Prostate gland (tissue), 2 donors: ENCODE data around the gene FRMD1. TPM values are rescaled to one million over a fixed set of nuclear protein-coding genes. Genes with fewer than 3 reads are reported as not detected.

Experiments used
- DNase-seq: peaks from one replicate; pipeline ENCODE4 v3.0.0-alpha.2; 2019; ENCODE audit warnings: low spot score
- H3K27ac ChIP-seq, 2 donors: fragments of 200-600 bp; sonication (generic); 2 replicates each; pipeline ENCODE4 v1.5.1; 2017 to 2019
- H3K27me3 ChIP-seq: fragments of 200-600 bp; sonication (generic); replicated peaks from 2 replicates; pipeline ENCODE4 v1.5.1; 2019; ENCODE audit not compliant: insufficient read depth
- H3K36me3 ChIP-seq, 2 donors: fragments of 200-600 bp; sonication (generic); 1 replicate in 1 of 2; 2 replicates in 1 of 2; pipeline versions ENCODE4 v1.5.1 to v1.8.1; 2017 to 2019
- H3K4me1 ChIP-seq: fragments of 200-600 bp; sonication (generic); replicated peaks from 2 replicates; pipeline ENCODE4 v1.5.1; 2019
- H3K4me3 ChIP-seq, 2 donors: fragments of 200-600 bp; sonication (generic); 2 replicates each; pipeline ENCODE4 v1.5.1; 2017 to 2019
- H3K9me3 ChIP-seq: fragments of 200-600 bp; sonication (generic); 2 replicates; pipeline ENCODE4 v1.5.1; 2017
- POLR2A ChIP-seq: fragments of 450-650 bp; IDR thresholded peaks from one replicate; pipeline ENCODE4 v1.6.1; 2016; ENCODE audit warnings: antibody characterized with exemption, mild to moderate bottlenecking
- POLR2AphosphoS5 ChIP-seq: sonication (generic); formaldehyde crosslinking; IDR thresholded peaks from one replicate; pipeline ENCODE4 v1.6.1; 2017; ENCODE audit warnings: antibody characterized with exemption
- WGBS: methylation state at CpG from one replicate; pipeline ENCODE4 v1.1.5; 2018; 5-methylcytosine and 5-hydroxymethylcytosine counted together
- intact Hi-C: fragments of 100-400 bp; cut with DNase I; formaldehyde crosslinking; loops from one replicate; pipeline ENCODE4 v1.14.2; 2022
- total RNA-seq, 2 donors: library from RNA; depleted of rRNA; stranded (reverse); fragments of >200 nt; gene quantifications; one replicate each; pipeline ENCODE4 v1.1.0, GENCODE V29; 2016
- TF ChIP-seq, protein P1 (sequence below), 4 experiments: fragments of 200-600 bp in 2 of 4; fragments of 450-650 bp in 2 of 4; sonication (generic) in 2 of 4; IDR thresholded peaks; 1 replicate in 3 of 4; 2 replicates in 1 of 4; pipeline ENCODE4 v1.5.1; 2016 to 2019; ENCODE audit warnings: antibody characterized with exemption in 4 of 4, mild to moderate bottlenecking in 2 of 4, moderate library complexity in 2 of 4

Gene FRMD1
- total RNA-seq, 2 donors from 2014 or later: 0.18 to 2.2 TPM

- Histone ChIP-seq H3K27ac (no peak overlapping the region), H3K36me3 (no peaks in the 10 kb centered on the region), H3K4me3 (no peak overlapping the region), H3K4me1 (no peaks in the 10 kb centered on the region), H3K27me3 (peaks cover 3% of the 10 kb centered on the region), H3K9me3 (no peaks in the 10 kb centered on the region)
- no peak for DNase-seq
- TF ChIP-seq POLR2AphosphoS5 (no peak), POLR2A (no peak)
- TF ChIP-seq, protein P1, sequence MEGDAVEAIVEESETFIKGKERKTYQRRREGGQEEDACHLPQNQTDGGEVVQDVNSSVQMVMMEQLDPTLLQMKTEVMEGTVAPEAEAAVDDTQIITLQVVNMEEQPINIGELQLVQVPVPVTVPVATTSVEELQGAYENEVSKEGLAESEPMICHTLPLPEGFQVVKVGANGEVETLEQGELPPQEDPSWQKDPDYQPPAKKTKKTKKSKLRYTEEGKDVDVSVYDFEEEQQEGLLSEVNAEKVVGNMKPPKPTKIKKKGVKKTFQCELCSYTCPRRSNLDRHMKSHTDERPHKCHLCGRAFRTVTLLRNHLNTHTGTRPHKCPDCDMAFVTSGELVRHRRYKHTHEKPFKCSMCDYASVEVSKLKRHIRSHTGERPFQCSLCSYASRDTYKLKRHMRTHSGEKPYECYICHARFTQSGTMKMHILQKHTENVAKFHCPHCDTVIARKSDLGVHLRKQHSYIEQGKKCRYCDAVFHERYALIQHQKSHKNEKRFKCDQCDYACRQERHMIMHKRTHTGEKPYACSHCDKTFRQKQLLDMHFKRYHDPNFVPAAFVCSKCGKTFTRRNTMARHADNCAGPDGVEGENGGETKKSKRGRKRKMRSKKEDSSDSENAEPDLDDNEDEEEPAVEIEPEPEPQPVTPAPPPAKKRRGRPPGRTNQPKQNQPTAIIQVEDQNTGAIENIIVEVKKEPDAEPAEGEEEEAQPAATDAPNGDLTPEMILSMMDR (IDR thresholded peaks at IDR 0.05): no peak
- 92% methylated on average over 3 of the region's 3 CpGs for WGBS
- intact Hi-C loops: no loop called here
These were observed 27.6 kb upstream of the FRMD1 start for GRCh38 chr6:168106633-168107005.

DNA sequence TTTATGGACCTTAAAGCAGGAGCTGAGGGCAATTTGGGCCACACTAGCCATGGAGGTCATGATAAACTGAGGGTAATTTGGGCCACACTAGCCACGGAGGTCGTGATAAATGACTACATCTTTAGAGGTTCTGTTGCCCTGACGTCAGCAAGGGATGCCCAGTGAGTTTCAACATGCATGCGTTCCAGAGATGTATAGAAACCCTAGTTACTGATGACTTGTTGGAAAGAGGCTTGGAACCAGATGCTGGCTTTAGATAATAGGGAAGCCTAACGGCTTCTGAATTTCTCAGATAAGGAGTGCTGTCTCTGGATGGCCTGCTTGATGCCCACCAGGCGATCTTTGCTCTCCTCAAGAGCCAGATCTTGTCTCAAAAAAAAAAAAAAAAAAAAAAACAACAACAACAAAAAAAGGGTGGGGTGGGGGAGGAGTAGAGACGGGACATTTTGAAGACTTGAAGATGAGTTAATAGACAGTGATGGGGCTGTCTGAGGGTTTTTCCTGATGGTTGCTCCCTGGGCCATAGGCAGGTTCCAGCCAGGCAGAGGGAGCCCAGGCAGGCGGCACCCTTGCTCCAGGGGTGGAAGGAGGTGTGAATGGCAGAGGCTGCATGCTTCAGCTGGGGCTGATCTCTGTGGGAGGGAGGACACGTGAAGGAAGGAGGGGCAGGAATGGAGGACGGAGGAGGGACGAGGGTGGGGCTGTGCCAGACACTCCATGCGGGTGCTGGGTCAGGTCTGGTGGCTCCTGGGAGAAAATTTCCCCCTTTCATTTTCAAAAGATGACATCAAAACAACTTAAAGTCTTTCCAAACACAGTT is 27.0 kb upstream of the FRMD1 start:
- WGBS: 70% methylated on average over 12 of the region's 12 CpGs
- no peaks in the 10 kb centered on the region for H3K36me3 ChIP-seq

DNA sequence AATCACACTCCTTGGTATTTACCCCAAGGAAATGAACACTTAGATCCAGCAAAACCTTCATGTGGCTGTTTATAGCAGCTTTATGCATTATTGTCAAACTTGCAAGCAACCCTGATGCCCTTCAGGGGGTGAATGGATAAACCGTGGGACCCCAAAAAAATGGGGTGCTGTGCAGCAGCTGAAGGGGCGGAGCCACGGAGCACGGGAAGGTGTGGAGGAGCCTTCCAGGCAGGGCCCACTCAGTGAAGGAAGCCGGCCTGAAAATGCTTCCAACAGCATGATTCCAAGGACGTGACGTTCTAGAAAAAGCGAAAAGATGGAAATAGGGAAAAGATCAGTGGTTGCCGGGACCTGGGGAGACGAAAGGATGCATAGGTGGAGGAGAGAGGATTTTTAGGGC is 25.6 kb upstream of the FRMD1 start:
- H3K9me3 ChIP-seq: no peaks in the 10 kb centered on the region
- WGBS: 90% methylated on average over 10 of the region's 10 CpGs
- no peaks in the 10 kb centered on the region for H3K36me3 ChIP-seq
- peaks cover 6% of the 10 kb centered on the region for H3K27me3 ChIP-seq
- H3K4me3 ChIP-seq: no peak overlapping the region
- intact Hi-C loops: no loop called here
- DNase-seq: no peak
- H3K4me1 ChIP-seq: no peaks in the 10 kb centered on the region
- H3K27ac ChIP-seq: no peak overlapping the region
- no peak for TF ChIP-seq POLR2AphosphoS5
- no peak for TF ChIP-seq POLR2A

More for the DNA sequence above, 27.0 kb upstream of the FRMD1 start:
- peaks cover 4% of the 10 kb centered on the region for H3K27me3 ChIP-seq
- no peaks in the 10 kb centered on the region for H3K4me1 ChIP-seq
- H3K27ac ChIP-seq: no peak overlapping the region
- no peak overlapping the region for H3K4me3 ChIP-seq
- intact Hi-C loops: no loop called here
- no peaks in the 10 kb centered on the region for H3K9me3 ChIP-seq
- DNase-seq: no peak
- TF ChIP-seq POLR2AphosphoS5 (no peak), POLR2A (no peak)
- TF ChIP-seq, protein P1 (IDR thresholded peaks at IDR 0.05): no peak

DNA sequence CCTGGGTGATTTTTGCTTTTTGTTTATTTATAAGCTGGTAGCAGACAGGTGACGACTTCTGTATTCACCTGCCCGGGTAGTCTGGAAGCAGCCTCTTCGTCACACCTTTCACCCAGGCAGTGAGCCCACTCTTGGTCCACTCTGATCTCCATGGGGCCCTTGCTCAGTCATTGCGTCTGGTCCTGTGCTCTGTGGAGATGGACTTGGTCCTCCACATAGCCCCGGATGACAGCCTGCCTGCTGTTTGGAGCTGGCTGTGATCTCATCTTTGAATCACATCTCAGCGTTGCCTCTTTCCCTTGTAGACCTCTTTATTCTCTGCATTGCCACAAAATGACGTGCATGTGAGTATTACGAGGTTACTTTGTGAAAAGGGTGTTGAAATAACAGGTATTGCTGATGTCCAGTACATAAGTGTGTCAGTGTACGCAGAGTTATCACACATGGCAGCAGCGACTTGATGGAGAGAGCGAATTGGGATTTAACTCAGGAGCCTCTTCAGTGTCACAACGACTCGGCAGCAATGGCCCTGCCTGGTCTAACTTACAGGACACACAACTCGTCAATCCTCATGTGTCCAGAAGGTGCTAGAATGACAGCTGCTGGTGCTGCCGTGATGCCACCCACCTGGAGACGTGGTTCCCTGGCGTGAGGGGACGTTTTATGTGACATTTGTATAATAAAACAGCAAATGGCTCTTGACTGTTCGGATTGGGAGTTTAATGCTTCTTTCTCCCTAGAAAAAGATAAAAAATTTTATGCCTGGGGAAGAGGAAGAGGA is 24.2 kb upstream of the FRMD1 start:
- no peak overlapping the region for H3K4me3 ChIP-seq
- peaks cover 6% of the 10 kb centered on the region for H3K27me3 ChIP-seq
- no peak for TF ChIP-seq POLR2AphosphoS5
- 85% methylated on average over 19 of the region's 19 CpGs for WGBS
- no peaks in the 10 kb centered on the region for H3K36me3 ChIP-seq
- H3K27ac ChIP-seq: no peak overlapping the region
- intact Hi-C loops: no loop called here
- H3K9me3 ChIP-seq: no peaks in the 10 kb centered on the region
- DNase-seq: no peak
- H3K4me1 ChIP-seq: no peaks in the 10 kb centered on the region

DNA sequence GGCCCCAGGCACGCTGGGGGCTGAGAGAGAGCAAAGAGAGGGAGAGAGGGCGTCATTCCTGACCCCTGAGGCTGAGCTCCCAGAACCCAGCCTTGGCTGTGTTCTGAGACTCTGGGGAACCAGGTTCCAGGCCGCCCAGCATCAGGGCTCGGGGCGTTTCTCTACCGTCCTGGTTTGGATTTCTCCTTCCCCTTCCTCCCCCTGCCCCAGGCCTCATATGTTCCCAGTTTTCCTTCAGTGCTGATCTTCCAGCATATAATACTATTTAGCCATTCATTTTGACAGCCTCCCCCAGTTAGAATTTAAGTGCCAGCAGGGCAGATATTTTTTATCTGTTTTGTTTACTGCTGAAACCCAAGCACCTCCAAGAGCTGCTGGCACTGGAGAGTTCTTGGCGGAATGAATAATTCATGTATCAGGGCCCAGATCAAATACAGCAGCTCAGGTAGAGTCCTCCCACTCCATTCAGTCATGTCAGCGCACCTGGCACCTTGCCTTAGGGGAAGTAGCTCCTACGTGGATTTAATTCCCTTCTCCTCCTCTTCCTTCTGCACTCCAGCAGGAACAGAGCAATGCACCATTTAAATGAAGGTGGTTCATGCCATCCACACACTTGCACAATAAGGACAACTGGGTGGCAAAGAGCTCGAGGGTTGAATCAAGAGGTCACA is 23.4 kb upstream of the FRMD1 start:
- WGBS: 61% methylated on average over 10 of the region's 10 CpGs
- Histone ChIP-seq H3K27me3 (peaks cover 6% of the 10 kb centered on the region), H3K4me3 (no peak overlapping the region), H3K36me3 (no peaks in the 10 kb centered on the region), H3K27ac (no peak overlapping the region), H3K9me3 (no peaks in the 10 kb centered on the region), H3K4me1 (no peaks in the 10 kb centered on the region)
- intact Hi-C loops: no loop called here
- DNase-seq: peak; percentile 31
- TF ChIP-seq POLR2A: no peak
- TF ChIP-seq, protein P1 (IDR thresholded peaks at IDR 0.05): no peak
- no peak for TF ChIP-seq POLR2AphosphoS5
